Tibial artery (tissue), 4 donors: ENCODE measurements around the gene HTN3.

Experiments used
- DNase-seq, 2 donors: peaks; one replicate each; pipeline ENCODE4 v3.0.0-alpha.2; 2019
- H3K27ac ChIP-seq, 2 donors: fragments of 200-600 bp; sonication (generic) in 1 of 2; 1 replicate in 1 of 2; 2 replicates in 1 of 2; pipeline ENCODE4 v1.5.1; 2018 to 2019; ENCODE audit warnings: mild to moderate bottlenecking in 1 of 2
- H3K27me3 ChIP-seq, 2 donors: fragments of 200-600 bp; sonication (generic) in 1 of 2; one replicate each; pipeline versions ENCODE4 v1.5.1 to v1.6.0; 2016 to 2019
- H3K36me3 ChIP-seq, 3 donors: fragments of 200-600 bp; sonication (generic) in 2 of 3; one replicate each; pipeline ENCODE4 v1.5.1; 2016 to 2019; ENCODE audit warnings: mild to moderate bottlenecking in 2 of 3
- H3K4me1 ChIP-seq, 4 donors: fragments of 200-600 bp; sonication (generic) in 2 of 4; 1 replicate in 3 of 4; 2 replicates in 1 of 4; pipeline ENCODE4 v1.5.1; 2016 to 2019
- H3K4me3 ChIP-seq, 2 donors: fragments of 200-600 bp; sonication (generic) in 1 of 2; 1 replicate in 1 of 2; 2 replicates in 1 of 2; pipeline ENCODE4 v1.5.1; 2018 to 2019; ENCODE audit warnings: mild to moderate bottlenecking in 2 of 2
- H3K9me3 ChIP-seq, 3 donors: fragments of 200-600 bp; sonication (generic) in 1 of 3; one replicate each; pipeline ENCODE4 v1.5.1; 2016 to 2019
- CTCF ChIP-seq, 2 experiments: fragments of 200-600 bp in 1 of 2; fragments of 450-650 bp in 1 of 2; IDR thresholded peaks; one replicate each; pipeline ENCODE4 v1.5.1; 2017 to 2019; ENCODE audit warnings: antibody characterized with exemption in 2 of 2, mild to moderate bottlenecking in 1 of 2, moderate library complexity in 1 of 2
- intact Hi-C: fragments of 100-400 bp; cut with DNase I; formaldehyde crosslinking; loops from one replicate; pipeline ENCODE4 v1.15.0; 2023; ENCODE audit warnings: low total_unique reads

HTN3 gene

DNA sequence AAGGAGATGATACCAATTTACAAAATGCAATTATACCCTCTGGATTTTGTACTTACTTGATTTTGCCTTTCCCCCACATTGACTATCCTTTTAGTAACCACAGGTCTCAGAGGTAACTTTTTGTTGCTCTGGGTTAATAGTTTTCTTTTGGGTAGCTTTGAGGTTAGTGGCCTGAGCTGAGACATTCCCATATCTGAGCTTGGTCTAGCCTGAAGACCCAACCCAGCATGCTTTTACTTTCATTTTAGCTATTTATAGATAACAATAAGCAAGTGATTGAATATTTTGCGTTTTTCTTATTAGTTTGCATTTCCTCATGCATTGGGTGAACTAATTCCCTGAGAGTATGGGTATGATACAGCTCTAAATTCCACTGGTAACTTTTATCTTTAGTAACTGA lies 33.7 kb downstream of the HTN3 start:
- Histone ChIP-seq H3K4me1 (no peaks in the 10 kb centered on the region), H3K27ac (no peak overlapping the region), H3K4me3 (no peak overlapping the region), H3K36me3 (no peaks in the 10 kb centered on the region), H3K9me3 (no peaks in the 10 kb centered on the region), H3K27me3 (no peaks in the 10 kb centered on the region)
- DNase-seq, result no peak
- TF ChIP-seq CTCF (IDR thresholded peaks at IDR 0.05), result no peak
- intact Hi-C loops, result no loop called here

DNA sequence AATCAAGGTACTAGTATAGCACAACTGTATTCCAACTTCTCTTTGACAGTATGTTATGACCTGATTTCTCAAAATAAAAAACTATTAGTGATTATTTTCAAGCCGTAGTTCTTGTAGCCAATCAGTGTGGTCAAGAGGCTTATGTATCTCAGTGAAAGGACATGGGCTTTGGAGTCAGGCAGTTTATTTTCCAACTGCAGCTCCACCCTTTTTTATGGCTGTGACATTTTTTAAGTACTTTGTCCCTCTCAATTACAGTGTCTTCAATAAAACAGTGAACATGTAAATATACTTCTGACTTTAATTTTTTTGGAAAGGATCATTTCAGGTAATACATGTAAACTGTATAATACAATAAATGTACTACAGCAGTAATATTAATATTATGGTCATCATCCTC lies 51.9 kb downstream of the HTN3 start:
- H3K27ac ChIP-seq, result no peak overlapping the region
- intact Hi-C loops, result no loop called here
- H3K36me3 ChIP-seq, result no peaks in the 10 kb centered on the region
- no peak for DNase-seq
- H3K9me3 ChIP-seq, result no peaks in the 10 kb centered on the region
- no peak for TF ChIP-seq CTCF (IDR thresholded peaks at IDR 0.05)
- H3K4me3 ChIP-seq, result no peak overlapping the region
- no peaks in the 10 kb centered on the region for H3K27me3 ChIP-seq
- no peaks in the 10 kb centered on the region for H3K4me1 ChIP-seq
